GM23338 (cell line): ENCODE measurements around the gene TULP4. TPM values are rescaled to one million over a fixed set of nuclear protein-coding genes. Genes with fewer than 3 reads are reported as not detected.
A peak's percentile ranks its signal among the peaks of the same experiment; 100 is the strongest.

Experiments used
- ATAC-seq: fragments of 200-7000 bp; cut with Tn5 transposase; 3 replicates; pipeline ENCODE4 v1.9.1; 2020
- DNase-seq: peaks from one replicate; pipeline ENCODE4 v3.0.0-alpha.2; 2015; ENCODE audit warnings: low spot score
- H2AFZ ChIP-seq: fragments of 200-600 bp; sonication (generic); 2 replicates; pipeline ENCODE4 v1.8.0; 2016; ENCODE audit warnings: antibody characterized with exemption, mild to moderate bottlenecking, moderate library complexity
- H3F3A ChIP-seq: fragments of 200-600 bp; sonication (generic); replicated peaks from 2 replicates; pipeline ENCODE4 v1.8.0; 2017; ENCODE audit warnings: antibody characterized with exemption, mixed run types, low read depth
- H3K27ac ChIP-seq: fragments of 200-600 bp; sonication (generic); 2 replicates; pipeline ENCODE4 v1.6.1; 2016; ENCODE audit warnings: low read depth
- H3K27me3 ChIP-seq: fragments of 200-600 bp; sonication (generic); 2 replicates; pipeline ENCODE4 v1.8.0; 2016; ENCODE audit warnings: mild to moderate bottlenecking, mixed run types, moderate library complexity; ENCODE audit not compliant: insufficient read depth
- H3K36me3 ChIP-seq: fragments of 200-600 bp; sonication (generic); 2 replicates; pipeline ENCODE4 v1.8.0; 2016; ENCODE audit warnings: mild to moderate bottlenecking; ENCODE audit not compliant: insufficient read depth
- H3K4me1 ChIP-seq: fragments of 200-600 bp; sonication (generic); 2 replicates; pipeline ENCODE4 v1.8.0; 2016; ENCODE audit warnings: mild to moderate bottlenecking, moderate library complexity; ENCODE audit not compliant: insufficient read depth
- H3K4me2 ChIP-seq: fragments of 200-600 bp; sonication (generic); 2 replicates; pipeline ENCODE4 v1.7.1; 2017; ENCODE audit warnings: mixed run types
- H3K4me3 ChIP-seq: fragments of 200-600 bp; sonication (generic); 2 replicates; pipeline ENCODE4 v1.6.1; 2016; ENCODE audit warnings: mixed run types
- H3K79me2 ChIP-seq: fragments of 200-600 bp; sonication (generic); replicated peaks from 2 replicates; pipeline ENCODE4 v1.8.0; 2017; ENCODE audit warnings: mild to moderate bottlenecking; ENCODE audit not compliant: insufficient read depth
- H3K9me2 ChIP-seq: fragments of 200-600 bp; sonication (generic); 2 replicates; pipeline ENCODE4 v1.8.0; 2017; ENCODE audit not compliant: insufficient read depth
- H4K20me1 ChIP-seq: fragments of 200-600 bp; sonication (generic); replicated peaks from 2 replicates; pipeline ENCODE4 v1.8.0; 2017; ENCODE audit warnings: mild to moderate bottlenecking; ENCODE audit not compliant: insufficient read depth
- H3K27ac Mint-ChIP-seq: 2 replicates; pipeline ENCODE4 v1.8.0; 2020; ENCODE audit warnings: inconsistent platforms, mild to moderate bottlenecking, moderate library complexity, mixed read lengths
- H3K27me3 Mint-ChIP-seq: 3 replicates; pipeline ENCODE4 v1.8.0; 2022; ENCODE audit warnings: low read depth, mild to moderate bottlenecking, moderate library complexity, mixed read lengths, inconsistent platforms; ENCODE audit not compliant: insufficient read depth, poor library complexity
- H3K36me3 Mint-ChIP-seq: 3 replicates; pipeline ENCODE4 v1.8.0; 2021; ENCODE audit warnings: low read depth, mild to moderate bottlenecking, inconsistent platforms, moderate library complexity, mixed read lengths
- H3K4me1 Mint-ChIP-seq: 3 replicates; pipeline ENCODE4 v1.8.0; 2020; ENCODE audit warnings: mild to moderate bottlenecking, inconsistent platforms, mixed read lengths
- H3K4me3 Mint-ChIP-seq: 3 replicates; pipeline ENCODE4 v1.8.0; 2021; ENCODE audit warnings: moderate library complexity, mild to moderate bottlenecking, inconsistent platforms, mixed read lengths
- H3K9me3 Mint-ChIP-seq: 3 replicates; pipeline ENCODE4 v1.8.0; 2020; ENCODE audit warnings: moderate library complexity, mild to moderate bottlenecking, inconsistent platforms, mixed read lengths
- CTCF ChIP-seq, 2 experiments: fragments of 200-600 bp in 1 of 2; sonication (generic) in 1 of 2; conservative IDR thresholded peaks; 2 replicates each; pipeline versions ENCODE4 v1.5.1 to v1.6.1; 2016 to 2017; ENCODE audit warnings: antibody characterized with exemption in 2 of 2, low read depth in 2 of 2, mild to moderate bottlenecking in 2 of 2, moderate library complexity in 1 of 2
- ETS1 ChIP-seq: IDR thresholded peaks from 2 replicates; pipeline ENCODE4 v1.6.1; 2016; ENCODE audit warnings: antibody characterized with exemption
- EZH2 ChIP-seq: fragments of 200-600 bp; sonication (generic); IDR thresholded peaks from one replicate; pipeline ENCODE4 v1.8.0; 2017; ENCODE audit warnings: antibody characterized with exemption, mild to moderate bottlenecking, low read depth; ENCODE audit not compliant: unreplicated experiment
- JUNB ChIP-seq: IDR thresholded peaks from one replicate; pipeline ENCODE4 v1.6.1; 2016; ENCODE audit warnings: antibody characterized with exemption; ENCODE audit not compliant: unreplicated experiment
- NANOG ChIP-seq: IDR thresholded peaks from 2 replicates; pipeline ENCODE4 v1.6.1; 2016; ENCODE audit warnings: antibody characterized with exemption, borderline replicate concordance
- POLR2AphosphoS5 ChIP-seq: IDR thresholded peaks from 2 replicates; pipeline ENCODE4 v1.6.1; 2016; ENCODE audit warnings: antibody characterized with exemption, low read depth
- REST ChIP-seq: IDR thresholded peaks from one replicate; pipeline ENCODE4 v1.6.1; 2018; ENCODE audit warnings: antibody characterized with exemption; ENCODE audit not compliant: unreplicated experiment
- STAT1 ChIP-seq: IDR thresholded peaks from one replicate; pipeline ENCODE4 v1.6.1; 2016; ENCODE audit warnings: antibody characterized with exemption; ENCODE audit not compliant: unreplicated experiment
- ZNF114 ChIP-seq: fragments of 250-450 bp; sonication (Bioruptor Pico); IDR thresholded peaks from 2 replicates; pipeline ENCODE4 v1.5.0; 2020; ENCODE audit warnings: mild to moderate bottlenecking, moderate library complexity
- ZNF331 ChIP-seq: fragments of 250-450 bp; sonication (Bioruptor Pico); IDR thresholded peaks from 2 replicates; pipeline ENCODE4 v1.5.0; 2020; ENCODE audit warnings: low read depth, mild to moderate bottlenecking, moderate library complexity
- ZNF462 ChIP-seq: fragments of 250-450 bp; sonication (Bioruptor Pico); IDR thresholded peaks from 2 replicates; pipeline ENCODE4 v1.5.0; 2020; ENCODE audit warnings: mild to moderate bottlenecking, moderate library complexity
- polyA plus RNA-seq: library from polyadenylated mRNA; unstranded; fragments of >200 nt; fragmentation: Nextera tagmentation; extraction: Ambion mirVana; gene quantifications from 2 replicates; pipeline ENCODE4 v1.2.1, GENCODE V29; 2016
- total RNA-seq: library from RNA; depleted of rRNA; stranded (reverse); fragments of >200 nt; shearing (Covaris generic); gene quantifications from 2 replicates; pipeline ENCODE4 v1.2.3, GENCODE V29; 2014

Gene TULP4
- total and polyA plus RNA-seq, 2 experiments from 2014 or later, result 31.2 to 50.2 TPM

GRCh38 chr6:158419339-158419909 lies 107.2 kb downstream of the TULP4 start (continued):
- TF ChIP-seq ZNF331, result no peak
- no peak for TF ChIP-seq NANOG
- TF ChIP-seq POLR2AphosphoS5, result no peak
- no peak for TF ChIP-seq JUNB
- TF ChIP-seq EZH2, result no peak
- TF ChIP-seq ETS1, result no peak
- TF ChIP-seq REST, result no peak

- H3K4me3 Mint-ChIP-seq, result peak overlapping the region; percentile 27; the same call in 1 of the 3 replicates
- H3K4me2 ChIP-seq, result no peak overlapping the region
- peaks cover 8% of the 10 kb centered on the region for H3K27me3 Mint-ChIP-seq
- H3K4me1 Mint-ChIP-seq, result peaks cover 6% of the 10 kb centered on the region
- peaks cover 20% of the 10 kb centered on the region for H3K36me3 Mint-ChIP-seq
- H3K27ac ChIP-seq, result peak overlapping the region; percentile 14; the same call in 1 of the 2 replicates
- peaks cover 2% of the 10 kb centered on the region; the same call in 2 of the 3 replicates for H3K9me3 Mint-ChIP-seq
- H4K20me1 ChIP-seq, result no peaks in the 10 kb centered on the region
- H3F3A ChIP-seq, result no peaks in the 10 kb centered on the region
- H3K4me1 ChIP-seq, result no peaks in the 10 kb centered on the region
- H3K27me3 ChIP-seq, result no peaks in the 10 kb centered on the region
- no peak for DNase-seq
- H3K79me2 ChIP-seq, result no peaks in the 10 kb centered on the region
- H3K27ac Mint-ChIP-seq, result no peak overlapping the region
- H3K9me2 ChIP-seq, result no peaks in the 10 kb centered on the region
- H3K4me3 ChIP-seq, result peak overlapping the region; percentile 23; the same call in 1 of the 2 replicates
- no peak for ATAC-seq
- H3K36me3 ChIP-seq, result no peaks in the 10 kb centered on the region
- H2AFZ ChIP-seq, result no peak overlapping the region
- no peak for TF ChIP-seq CTCF (conservative IDR thresholded peaks at IDR 0.05; ENCODE audit: low read depth in 2 of 2)
- TF ChIP-seq ETS1, result no peak
- TF ChIP-seq NANOG, result no peak
- TF ChIP-seq STAT1, result no peak
- no peak for TF ChIP-seq ZNF114 (CRISPR knock-in tag)
- TF ChIP-seq ZNF462 (CRISPR knock-in tag), result no peak
Measured at GRCh38 chr6:158421381-158421780, 109.1 kb downstream of the TULP4 start.
